Measurements from ENCODE around the gene MSI2.

MSI2 gene

DNA sequence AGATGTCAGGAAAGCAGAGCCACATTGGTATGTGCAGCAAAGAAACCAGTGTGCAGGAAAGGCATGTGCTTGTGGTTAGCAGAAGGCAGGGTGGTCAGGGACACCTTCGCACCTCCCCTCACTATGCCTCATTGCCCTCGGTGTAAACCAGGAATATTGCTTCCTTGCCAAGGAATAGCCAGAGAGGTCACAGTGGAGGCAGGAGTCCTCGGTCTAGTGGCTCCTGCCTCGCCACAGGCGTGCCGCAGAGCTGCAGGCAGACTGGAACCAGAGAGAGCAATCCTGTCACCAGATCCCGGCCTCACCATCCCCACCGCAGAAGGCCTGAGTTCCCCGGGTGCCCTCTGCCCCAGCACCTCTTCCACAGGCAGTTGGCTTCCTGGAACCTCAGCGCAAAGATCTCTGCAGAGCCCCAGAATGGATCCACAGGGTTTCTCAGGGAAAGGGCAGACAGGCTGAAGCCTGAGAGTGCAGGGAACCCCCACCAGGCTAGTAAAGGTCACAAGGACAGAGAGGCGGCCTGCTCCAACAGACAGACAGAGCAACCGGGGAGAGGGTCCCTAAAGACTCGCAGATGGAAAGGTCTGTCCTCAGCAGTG lies 467.2 kb downstream of the MSI2 start:
- DNase-seq (ENCODE audit: low spot score) = no peak

DNA sequence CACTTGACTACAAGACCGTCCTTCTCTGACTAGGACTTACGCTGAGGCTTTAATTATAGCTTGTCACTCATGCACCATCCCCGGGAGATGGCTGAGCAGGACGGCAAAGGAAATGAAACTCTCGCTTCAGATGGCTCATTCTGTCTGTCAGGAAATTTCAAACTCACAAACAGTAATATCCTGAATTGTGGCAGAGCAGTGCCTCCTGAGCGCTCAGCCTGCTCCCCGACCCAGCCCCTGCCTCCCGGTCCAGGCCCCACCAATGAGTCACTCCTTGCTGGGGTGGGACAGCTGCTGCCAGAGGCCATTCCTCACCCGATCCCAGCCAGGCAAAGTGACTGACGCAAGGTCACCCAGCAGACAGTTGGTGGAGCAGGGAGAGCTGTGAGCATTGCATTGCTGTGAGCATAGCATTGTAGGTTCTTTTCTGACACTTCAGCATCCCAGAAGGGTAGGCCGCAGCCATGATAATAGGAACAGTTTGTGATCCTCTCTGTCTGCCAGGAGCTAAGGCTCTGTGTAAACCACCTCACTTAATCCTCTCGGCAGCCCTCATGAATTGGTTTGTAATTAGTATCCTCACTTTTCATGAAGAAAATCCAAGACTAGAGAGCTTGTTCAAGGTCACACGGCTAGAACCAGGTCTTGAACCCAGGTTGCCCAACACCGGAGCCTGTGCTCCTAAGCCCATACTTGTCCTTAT lies 467.9 kb downstream of the MSI2 start:
- DNase-seq (ENCODE audit: low spot score) = no peak

DNA sequence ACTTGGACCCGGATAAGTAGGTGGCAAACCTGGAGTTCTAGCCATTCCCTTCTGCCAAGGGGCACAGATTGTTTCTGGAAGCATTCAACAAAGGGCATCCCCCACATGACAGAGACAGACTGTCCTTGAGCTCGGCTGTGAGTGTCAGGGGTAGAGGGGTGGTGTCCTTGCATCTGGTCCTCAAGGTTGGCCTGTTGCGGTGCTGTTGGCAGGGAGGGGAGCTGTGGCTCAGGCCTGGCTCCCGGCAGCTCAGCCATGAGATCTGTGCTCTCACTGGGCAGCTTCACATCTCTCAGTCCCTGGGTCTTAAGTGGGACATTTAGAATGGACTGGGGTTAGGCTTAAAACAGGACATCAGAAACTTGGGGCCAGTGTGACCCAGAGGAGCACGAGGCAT lies 468.4 kb downstream of the MSI2 start:
- DNase-seq (ENCODE audit: low spot score) = no peak

DNA sequence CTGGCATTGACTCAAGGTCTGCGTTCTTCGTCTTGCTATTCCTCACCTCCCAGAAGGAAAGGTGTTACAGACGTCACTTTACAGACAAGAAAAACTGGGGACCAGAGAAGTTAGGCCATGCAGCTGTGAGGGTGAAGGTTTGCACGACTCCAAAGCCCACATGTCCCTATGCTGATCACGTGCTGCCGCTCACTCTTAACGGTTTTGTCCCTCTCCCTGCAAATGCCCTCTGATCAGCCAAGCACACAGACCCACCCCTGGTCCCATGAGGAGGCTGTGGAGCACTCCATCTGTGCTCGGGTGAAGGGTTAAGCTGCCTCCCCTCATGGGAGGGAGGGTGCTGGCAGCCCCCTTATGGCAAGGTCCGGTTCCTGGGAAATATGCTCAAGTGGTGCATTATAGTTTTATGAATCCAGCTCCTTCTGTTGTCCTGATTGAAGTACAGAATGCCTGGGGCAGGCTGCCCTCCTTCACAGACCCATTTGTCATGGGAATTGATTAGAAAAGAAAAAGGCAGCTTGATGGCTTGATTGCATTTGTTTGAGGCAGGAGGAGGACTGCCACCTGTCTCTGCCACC lies 470.0 kb downstream of the MSI2 start:
- DNase-seq (ENCODE audit: low spot score) = no peak

DNA sequence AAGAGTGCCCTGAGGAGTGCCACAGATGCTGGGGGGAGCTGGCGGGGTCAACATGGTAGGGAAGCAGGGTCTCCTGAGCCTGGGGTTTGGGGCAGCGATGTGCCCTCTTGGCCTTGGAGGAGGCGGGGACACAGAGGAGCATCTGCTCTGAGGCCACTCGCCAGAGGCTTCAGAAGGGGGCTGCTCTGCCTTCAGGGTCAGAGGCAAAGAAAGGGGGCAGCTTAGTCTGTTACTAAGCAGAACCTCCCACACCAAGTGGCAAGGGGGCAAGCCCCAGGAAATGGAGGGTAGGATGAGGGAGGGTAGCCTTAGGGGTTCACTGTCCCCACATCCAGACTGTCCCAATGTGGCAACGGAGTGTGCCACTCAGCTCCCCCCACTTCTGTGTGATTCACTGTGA lies 470.5 kb downstream of the MSI2 start:
- no peak for DNase-seq (ENCODE audit: low spot score)

DNA sequence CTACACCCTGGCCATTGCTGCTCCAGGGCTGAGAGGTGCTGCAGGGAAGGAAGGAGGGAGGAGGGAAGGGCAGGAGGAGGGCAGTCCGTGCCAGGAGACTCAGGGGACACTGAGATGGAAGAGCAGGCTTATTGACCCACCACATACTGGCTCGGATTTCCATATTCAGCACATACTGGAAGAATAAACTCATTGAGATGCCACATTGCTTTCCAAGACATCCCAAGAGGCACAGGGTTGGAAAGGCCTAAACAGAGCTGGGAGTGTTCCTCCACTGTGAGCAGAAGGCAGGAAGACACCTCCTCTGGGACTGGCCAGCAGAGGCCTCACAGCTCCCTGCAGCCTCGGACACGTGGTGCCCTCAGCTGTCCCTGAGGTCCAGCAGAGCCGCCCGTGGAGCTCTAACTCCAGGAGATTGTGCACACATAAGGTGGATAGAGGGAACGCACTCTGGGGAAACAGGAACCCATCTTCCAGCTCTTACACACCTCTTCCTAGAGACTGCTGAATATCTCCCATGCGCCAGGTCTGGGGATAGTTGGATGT lies 471.4 kb downstream of the MSI2 start:
- no peak for DNase-seq (ENCODE audit: low spot score)

DNA sequence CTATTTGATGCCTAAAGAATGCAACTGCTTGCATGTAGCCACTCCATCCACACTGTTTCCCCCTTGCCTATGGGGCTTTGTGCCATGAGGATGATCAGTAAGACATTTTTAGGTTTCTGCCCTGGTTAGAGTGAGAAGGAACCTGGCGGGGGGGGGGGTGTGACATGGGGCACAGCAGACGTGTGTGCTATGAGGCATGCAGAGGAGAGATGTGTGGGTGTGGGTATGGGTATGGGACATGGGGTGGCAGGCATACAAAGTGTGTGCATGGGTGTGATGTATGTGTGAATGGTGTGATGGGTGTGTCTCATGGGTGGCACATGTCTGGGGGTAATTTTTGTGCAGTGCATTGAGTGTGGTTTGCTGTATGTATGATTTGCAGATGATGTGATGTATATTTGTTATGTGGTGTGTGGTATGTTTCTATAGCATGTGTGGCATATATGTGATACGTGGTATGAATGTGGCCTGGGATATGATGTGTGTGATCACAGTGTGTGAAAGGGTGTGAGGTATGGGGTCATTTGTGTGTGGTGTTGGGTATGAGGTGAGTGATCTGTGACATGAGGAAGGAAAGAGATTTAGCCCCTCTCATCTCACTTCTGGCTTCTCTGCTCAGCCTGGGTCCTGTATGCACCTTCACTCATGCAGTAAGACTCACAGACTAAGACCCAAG lies 473.8 kb downstream of the MSI2 start:
- no peak for DNase-seq (ENCODE audit: low spot score)

DNA sequence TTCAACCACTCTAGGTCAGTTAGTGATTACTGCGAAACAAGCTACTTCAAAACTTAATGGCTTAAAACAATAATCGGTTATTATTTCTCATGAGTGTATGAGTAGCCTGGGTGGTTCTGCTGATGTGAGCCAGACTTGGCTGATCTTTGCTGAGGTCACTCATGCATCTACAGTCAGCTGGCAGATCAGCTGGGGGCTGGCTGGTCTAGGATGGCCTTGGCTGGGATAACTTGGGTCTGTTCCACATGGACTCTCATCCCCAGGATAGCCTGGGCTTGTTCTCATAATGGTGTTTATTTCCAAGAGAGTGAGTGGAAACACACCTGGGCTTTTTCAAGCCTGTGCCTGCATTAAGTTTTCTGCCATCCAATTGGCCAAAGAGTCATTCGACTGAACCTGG lies 475.7 kb downstream of the MSI2 start:
- DNase-seq (ENCODE audit: low spot score) = no peak

DNA sequence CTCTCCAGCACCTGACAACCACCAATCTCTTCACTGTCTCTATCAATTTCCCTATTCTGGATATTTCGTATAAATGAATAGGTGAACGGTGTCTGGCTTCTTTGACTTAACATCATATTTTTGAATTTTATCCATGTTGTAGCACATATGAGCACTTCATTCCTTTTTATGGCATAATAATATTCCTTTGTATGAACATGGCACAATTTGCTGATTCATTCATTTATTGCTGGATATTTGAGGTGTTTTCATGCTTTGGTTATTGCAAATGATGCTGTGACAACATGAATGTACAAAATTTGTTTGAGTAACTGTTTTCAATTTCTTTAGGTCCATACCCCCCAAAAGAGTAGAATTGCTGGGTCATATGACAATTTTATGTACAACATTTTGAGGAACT lies 476.8 kb downstream of the MSI2 start:
- DNase-seq (ENCODE audit: low spot score) = no peak

Measured in putamen (tissue), 1 donor.